GM21786 (cell line): ENCODE data around the gene TADA2B.

Experiments
- ATAC-seq: cut with Tn5 transposase; IDR thresholded peaks from one replicate; pipeline ENCODE4 v1.9.1; 2021; ENCODE audit not compliant: unreplicated experiment

The TADA2B gene

GRCh38 chr4:7043284-7044136, at the start of gene TADA2B:
TSS of gene TADA2B (plus strand) at chr4:7043372. CDS start at chr4:7043580, 208 bp downstream.
- peak; percentile 12 for ATAC-seq

GRCh38 chr4:6996481-6996880, 46.7 kb upstream of the TADA2B start:
- no peak for ATAC-seq

DNA sequence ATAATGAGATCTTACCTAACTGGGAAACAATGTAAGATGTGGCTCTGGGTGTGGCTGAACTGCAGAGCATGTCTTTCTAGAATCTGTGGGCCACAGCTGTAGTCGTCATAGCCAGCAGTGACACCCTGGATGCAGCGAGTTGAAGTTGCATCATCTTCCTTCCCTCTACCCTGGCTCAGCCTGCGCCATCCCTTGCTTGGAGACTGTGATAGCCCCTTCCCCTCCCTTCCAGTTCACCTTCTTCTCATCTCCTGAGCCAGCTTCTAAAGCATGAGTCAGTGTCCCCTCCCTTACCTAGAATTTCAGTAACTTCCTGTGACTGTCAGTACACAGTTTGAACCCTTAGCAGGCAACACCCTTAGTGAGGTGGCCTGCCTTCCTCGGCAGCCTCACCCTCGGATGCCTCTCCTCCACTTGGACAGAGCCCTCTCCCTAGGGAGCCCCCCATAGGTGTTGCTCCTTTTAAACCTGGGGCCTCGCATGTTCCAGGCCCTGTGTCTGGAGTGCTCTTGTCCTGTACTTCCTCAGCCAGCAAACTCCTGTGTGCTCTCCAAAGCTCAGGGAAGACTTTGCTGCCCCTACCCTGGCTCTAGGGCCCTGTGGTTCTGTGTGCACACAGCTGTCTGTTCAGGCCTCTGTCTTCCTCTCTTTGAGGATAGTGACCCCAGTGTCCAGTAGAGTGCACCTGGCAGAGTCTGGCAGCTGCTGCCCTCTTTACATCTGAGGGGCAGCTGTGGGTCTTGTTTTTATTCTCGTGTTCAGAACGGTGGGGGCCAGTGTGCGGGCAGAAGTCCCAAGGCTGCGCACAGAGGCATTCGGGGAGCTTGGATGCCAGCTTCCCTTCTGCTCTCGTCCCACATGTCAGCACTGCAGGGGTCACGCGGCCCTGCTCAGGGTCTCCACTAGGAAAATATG, 43.7 kb upstream of the TADA2B start:
- no peak for ATAC-seq

DNA sequence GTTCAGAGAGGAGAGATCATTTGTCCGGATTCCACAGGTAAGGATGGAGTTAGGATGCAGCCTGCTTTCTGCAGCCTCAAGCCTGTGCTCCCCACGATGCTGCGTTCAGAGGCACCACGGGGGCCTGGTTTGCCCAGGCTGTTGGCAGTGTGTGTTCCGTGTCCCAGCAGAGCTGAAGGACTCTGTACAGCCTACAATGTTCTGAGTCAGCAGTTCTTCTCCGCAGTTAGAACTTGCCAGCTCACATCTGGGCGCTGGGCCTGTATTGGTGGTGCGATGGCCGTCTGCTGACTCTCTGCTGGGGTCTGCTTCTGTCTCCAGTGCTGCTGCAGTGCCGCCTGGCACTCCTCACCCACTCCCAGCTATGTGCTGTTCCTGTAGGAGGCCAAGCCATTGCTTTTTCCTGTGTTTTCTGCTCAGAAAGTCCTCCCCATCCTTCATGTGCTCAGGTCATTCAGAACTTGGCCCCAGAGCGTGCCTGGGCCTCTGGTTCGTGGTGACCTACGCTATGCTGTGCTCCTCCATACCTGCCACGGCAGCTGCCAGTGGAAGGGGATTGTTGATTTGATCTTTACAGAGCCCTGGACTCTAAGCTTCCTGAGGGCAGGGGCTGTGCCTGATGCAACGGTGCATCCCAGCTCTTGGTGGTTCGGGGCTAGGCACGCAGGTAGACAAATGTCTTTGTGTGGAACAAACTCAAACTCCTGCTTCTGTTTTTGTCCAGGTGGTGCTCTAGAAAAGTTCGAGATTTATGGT, 42.6 kb upstream of the TADA2B start:
- ATAC-seq = no peak

DNA sequence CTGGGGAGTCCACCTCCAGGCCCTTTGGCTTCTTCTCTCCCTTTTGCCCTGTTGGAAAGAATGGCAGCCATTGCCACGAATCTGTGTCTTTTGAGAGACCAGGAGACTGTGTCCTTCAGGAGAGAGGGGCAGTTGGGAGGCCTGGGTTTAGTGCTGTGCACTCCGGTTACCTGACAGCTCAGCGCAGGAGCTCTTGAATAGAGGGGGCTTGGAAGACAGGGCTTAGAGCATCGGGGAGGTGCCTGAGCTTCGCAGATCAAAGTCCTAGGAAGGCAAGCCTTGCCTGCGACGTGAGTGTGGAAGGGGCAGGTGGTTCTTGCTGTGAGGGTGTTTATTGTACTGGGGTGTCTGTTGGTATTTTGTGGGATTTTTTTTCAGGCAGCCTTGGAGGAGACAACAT, 41.9 kb upstream of the TADA2B start:
- no peak for ATAC-seq

- ATAC-seq = no peak
These were observed 40.8 kb upstream of the TADA2B start for GRCh38 chr4:7002336-7002735.

- no peak for ATAC-seq
These were observed 39.8 kb upstream of the TADA2B start for GRCh38 chr4:7003176-7003878.

- ATAC-seq = no peak
These were observed 39.3 kb upstream of the TADA2B start for GRCh38 chr4:7003879-7004240.

DNA sequence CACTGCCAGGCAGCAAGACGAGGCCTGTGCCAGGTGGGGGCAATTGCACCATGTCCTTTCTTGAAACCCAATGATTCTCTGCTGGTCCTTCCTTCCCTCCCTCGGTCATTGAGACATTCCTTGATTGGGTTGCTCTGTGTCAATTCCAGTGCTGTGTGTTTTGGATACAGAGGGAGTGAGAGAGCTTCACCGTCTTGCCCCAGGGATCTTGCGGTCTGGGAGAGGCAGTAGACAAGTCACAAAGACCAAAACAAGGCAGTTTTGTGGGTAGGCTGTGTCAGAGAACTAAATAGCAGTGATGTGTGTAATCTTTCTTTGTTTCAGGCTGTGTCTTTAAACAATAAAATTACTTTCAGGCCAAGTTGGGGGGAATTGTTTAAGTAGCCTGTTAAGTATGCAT, 38.8 kb upstream of the TADA2B start:
- ATAC-seq = no peak

GRCh38 chr4:7005571-7005970, 37.6 kb upstream of the TADA2B start:
- no peak for ATAC-seq

DNA sequence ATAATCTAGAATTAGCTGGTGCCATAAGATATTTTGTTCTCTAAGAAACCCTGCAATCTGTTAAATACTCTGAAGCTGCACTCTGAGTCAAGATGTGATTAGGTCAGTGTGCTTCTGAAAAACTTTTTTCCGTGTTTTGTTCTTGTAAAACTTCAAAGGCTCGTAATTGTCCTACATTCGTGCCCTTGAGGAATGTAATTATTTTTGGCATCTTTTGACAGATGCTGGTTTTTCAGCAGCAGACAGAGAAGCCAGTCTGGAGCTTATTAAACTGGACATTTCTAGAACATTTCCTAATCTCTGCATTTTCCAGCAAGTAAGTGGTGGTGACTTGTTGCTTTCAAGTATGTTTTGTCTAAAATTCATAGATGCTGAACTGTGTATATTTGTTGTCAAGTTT, 36.8 kb upstream of the TADA2B start:
- ATAC-seq = no peak

- ATAC-seq = no peak
These were observed 35.8 kb upstream of the TADA2B start for GRCh38 chr4:7007142-7007907.

- ATAC-seq = no peak
These were observed 35.2 kb upstream of the TADA2B start for GRCh38 chr4:7007944-7008343.

GRCh38 chr4:7009564-7009963, 33.6 kb upstream of the TADA2B start:
- ATAC-seq = no peak

GRCh38 chr4:7013175-7013574, 30.0 kb upstream of the TADA2B start:
- no peak for ATAC-seq

DNA sequence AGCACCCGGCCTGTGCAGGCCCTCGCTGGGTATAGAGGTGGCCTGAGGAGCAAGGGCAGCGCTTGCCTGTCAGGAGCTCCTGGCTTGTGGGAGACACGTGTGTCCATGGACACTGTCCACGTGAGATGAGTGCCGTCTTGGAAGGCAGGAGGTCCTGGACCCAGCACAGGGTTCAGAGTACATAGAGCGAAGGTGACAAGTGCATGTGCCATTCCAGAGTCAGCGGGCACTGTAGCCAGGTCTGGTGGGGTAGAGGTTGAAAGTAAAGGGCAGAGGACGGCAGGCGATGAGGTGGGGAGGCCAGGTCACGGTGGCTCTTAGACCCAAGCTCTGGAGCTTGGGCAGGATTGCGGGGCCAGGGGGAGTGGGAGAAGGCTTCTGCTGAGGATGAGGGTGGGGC, 28.4 kb upstream of the TADA2B start:
- no peak for ATAC-seq

DNA sequence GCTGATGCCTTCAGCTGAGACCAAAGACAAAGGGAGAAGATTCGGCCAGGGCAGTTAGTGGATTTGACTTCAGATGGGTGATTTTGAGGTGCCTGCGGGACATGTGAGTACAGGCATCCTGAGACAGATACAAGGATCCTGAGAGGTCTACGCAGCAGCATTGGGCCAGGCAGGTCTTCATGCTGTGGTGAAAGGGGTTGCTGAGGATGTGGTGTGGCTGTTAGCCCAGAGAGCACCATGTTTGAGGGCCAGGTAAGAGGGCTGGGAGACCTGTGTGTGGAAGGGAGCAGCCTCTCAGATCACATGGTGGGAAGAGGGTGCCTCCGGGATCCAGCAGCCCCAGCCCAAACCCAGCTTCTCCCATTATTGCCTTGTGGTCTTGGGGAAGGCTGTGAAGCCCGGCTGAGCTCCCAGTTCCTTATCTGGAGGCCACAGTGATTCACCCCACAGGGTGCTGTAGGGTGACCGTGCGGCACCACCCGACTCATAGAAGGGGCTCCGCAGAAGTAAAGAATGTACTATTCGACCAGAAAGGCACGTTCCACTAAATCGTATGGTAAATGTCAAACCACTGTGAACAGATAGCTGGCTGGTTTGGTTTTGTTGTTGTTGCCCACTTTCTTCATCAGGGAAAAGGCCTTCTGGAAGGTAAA, 27.7 kb upstream of the TADA2B start:
- no peak for ATAC-seq

DNA sequence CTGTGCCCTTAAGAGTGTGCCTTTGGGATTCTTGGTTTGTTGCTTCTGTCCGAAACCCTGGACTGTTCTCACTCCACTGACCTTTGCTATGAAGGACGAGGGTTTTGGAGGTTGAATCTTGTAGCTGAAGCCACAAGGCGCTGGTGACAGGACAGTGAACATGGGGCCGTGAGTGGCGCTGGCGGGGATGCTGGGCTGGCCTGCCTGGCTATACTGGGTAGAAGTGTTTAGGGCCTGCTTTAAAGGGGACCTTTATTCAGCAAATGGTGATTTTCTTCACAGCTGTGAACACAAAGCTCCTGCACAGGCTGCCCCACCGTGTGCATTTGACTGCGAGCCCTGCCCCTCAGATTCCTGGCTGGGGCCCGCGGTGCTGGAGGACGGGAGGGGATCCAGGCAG, 27.1 kb upstream of the TADA2B start:
- ATAC-seq = no peak

- ATAC-seq = no peak
These were observed 26.7 kb upstream of the TADA2B start for GRCh38 chr4:7016512-7016911.
